ENCODE measurements around the gene MORC4. TPM values are rescaled to one million over a fixed set of nuclear protein-coding genes. Genes with fewer than 3 reads are reported as not detected.
A peak's percentile ranks its signal among the peaks of the same experiment; 100 is the strongest.

Gene MORC4
- polyA plus RNA-seq, 2 of the 4 experiments (the other 2 are of a cell fraction) = 75.7 to 98.2 TPM

GRCh38 chrX:106917830-106918500 lies 82.0 kb downstream of the MORC4 start (continued):
- TF ChIP-seq CEBPB (IDR thresholded peaks at IDR 0.05) (peak; percentile 12 to 35; a peak in 1 of 4 replicates), EP300 (IDR thresholded peaks at IDR 0.05) (peak; percentile 90 to 94), FOSL2 (IDR thresholded peaks at IDR 0.05) (peak; percentile 42; the same call in 1 of the 2 replicates), FOSL2 (CRISPR knock-in tag; IDR thresholded peaks at IDR 0.05) (0 out of 2 replicates have a peak, but pooled peaks have one; percentile 29), USF2 (IDR thresholded peaks at IDR 0.05) (no peak), NR3C1 (IDR thresholded peaks at IDR 0.05) (no peak), RARB (CRISPR knock-in tag; IDR thresholded peaks at IDR 0.05) (no peak), MAZ (IDR thresholded peaks at IDR 0.05; ENCODE audit: borderline replicate concordance, low read depth, low read length) (no peak), CHD4 (IDR thresholded peaks at IDR 0.05; ENCODE audit: borderline replicate concordance) (no peak)

- no peak for DNase-seq (ENCODE audit: low read depth in 1 of 2, low spot score in 1 of 2)
- POLR2A ChIA-PET = no interaction called here
- peak; percentile 68 for FAIRE-seq
- CTCF ChIA-PET = interaction anchor here (0.6 to 6.6 kb wide), 6 partner anchors 9 to 698 kb away, joined by 3 to 58 read pairs (median 4); no protein-coding TSS in a partner anchor
- H3K4me1 ChIP-seq = peaks cover 39% of the 10 kb centered on the region
- no peak overlapping the region for H3K4me3 ChIP-seq
- TF ChIP-seq BHLHE40 (IDR thresholded peaks at IDR 0.05; ENCODE audit: low read depth, low read length) (no peak), FOSL2 (IDR thresholded peaks at IDR 0.05) (no peak), FOSL2 (CRISPR knock-in tag; IDR thresholded peaks at IDR 0.05) (peak; percentile 27; the same call in 1 of the 2 replicates)
- H3K27ac ChIP-seq = peak overlapping the region; percentile 60 to 86
- 45% methylated on average over 2 of the region's 2 CpGs for WGBS (ENCODE audit: missing lambda C conversion rate)
- no peak for ATAC-seq
- H3K9me3 ChIP-seq = no peaks in the 10 kb centered on the region
- H3K4me2 ChIP-seq = peak overlapping the region; percentile 14; the same call in 1 of the 3 replicates
Observed at GRCh38 chrX:106912864-106913263, 87.1 kb downstream of the MORC4 start.

GRCh38 chrX:106906361-106906760 lies 93.7 kb downstream of the MORC4 start:
- CTCF ChIA-PET = interaction anchor here (0.5 to 4.8 kb wide), 4 partner anchors 13 to 813 kb away, joined by 3 to 26 read pairs (median 4); partner anchors contain the start of gene CLDN2

GRCh38 chrX:106905064-106905708 lies 94.8 kb downstream of the MORC4 start:
- CTCF ChIA-PET = interaction anchor here (0.9 to 4.8 kb wide), 2 partner anchors 12 to 15 kb away, joined by 3 to 26 read pairs; partner anchors contain the start of gene CLDN2
- no peak for ATAC-seq
- H3K4me3 ChIP-seq = no peak overlapping the region
- H3K27ac ChIP-seq = peak overlapping the region; percentile 50 to 75; a peak in 5 of 6 replicates
- DNase-seq (ENCODE audit: low read depth in 1 of 2, low spot score in 1 of 2) = no peak
- TF ChIP-seq ZSCAN20 (CRISPR knock-in tag; IDR thresholded peaks at IDR 0.05) (no peak), RAD21 (conservative IDR thresholded peaks at IDR 0.05 in 1 of 2, IDR thresholded peaks at IDR 0.05 in 1 of 2) (no peak), TFCP2L1 (CRISPR knock-in tag; IDR thresholded peaks at IDR 0.05) (no peak), HOXB5 (CRISPR knock-in tag; IDR thresholded peaks at IDR 0.05) (no peak), CBX8 (IDR thresholded peaks at IDR 0.05) (no peak), BHLHE40 (IDR thresholded peaks at IDR 0.05; ENCODE audit: low read depth, low read length) (no peak), CHD2 (IDR thresholded peaks at IDR 0.05; ENCODE audit: low read length, partially characterized antibody) (no peak), HDAC2 (IDR thresholded peaks at IDR 0.05) (no peak), MYC (IDR thresholded peaks at IDR 0.05; ENCODE audit: borderline replicate concordance, low read length) (no peak), E2F6 (IDR thresholded peaks at IDR 0.05; ENCODE audit: borderline replicate concordance, low read depth) (no peak)
- FAIRE-seq = no peak
- no peak overlapping the region for H3K4me2 ChIP-seq
- H3K4me1 ChIP-seq = peaks cover 4% of the 10 kb centered on the region; the same call in 1 of the 3 replicates
- WGBS (ENCODE audit: missing lambda C conversion rate) = 86% methylated on average over 5 of the region's 5 CpGs
- POLR2A ChIA-PET = no interaction called here
- no peaks in the 10 kb centered on the region for H3K9me3 ChIP-seq

More at GRCh38 chrX:106906361-106906760, 93.7 kb downstream of the MORC4 start:
- 75% methylated on average over 6 of the region's 6 CpGs for whole genome bisulfite sequencing (ENCODE audit: missing lambda C conversion rate)
- H3K9me3 ChIP-seq = no peaks in the 10 kb centered on the region
- no peak overlapping the region for H3K4me3 ChIP-seq
- ATAC-seq = no peak
- POLR2A ChIA-PET = no interaction called here
- 0 out of 3 replicates have a peak, but pooled peaks cover 3% of the 10 kb centered on the region for H3K4me1 ChIP-seq
- no peak overlapping the region for H3K4me2 ChIP-seq
- no peak for FAIRE-seq
- DNase-seq (ENCODE audit: low read depth in 1 of 2, low spot score in 1 of 2) = no peak
- no peak for TF ChIP-seq ESRRA (IDR thresholded peaks at IDR 0.05; ENCODE audit: borderline replicate concordance, low read length)
- H3K27ac ChIP-seq = peak overlapping the region in 1 of 2 experiments; percentile 75; a peak in 3 of 6 replicates
